ENCODE results near the gene KANSL1. TPM values are rescaled to one million over a fixed set of nuclear protein-coding genes. Genes with fewer than 3 reads are reported as not detected.
A peak's percentile ranks its signal among the peaks of the same experiment; 100 is the strongest.

KANSL1 gene
- total and polyA plus RNA-seq, 2 experiments from 2014 or later: 49.0 to 206 TPM

GRCh38 chr17:46080118-46081017, 112.9 kb downstream of the KANSL1 start:
- Mint-ChIP-seq H3K36me3 (ENCODE audit: low read depth) (peaks cover 56% of the 10 kb centered on the region), H3K4me1 (peaks cover 18% of the 10 kb centered on the region), H3K9me3 (peaks cover 22% of the 10 kb centered on the region), H3K4me3 (no peak overlapping the region), H3K27me3 (ENCODE audit: insufficient read depth, low read depth, poor library complexity) (peaks cover 13% of the 10 kb centered on the region), H3K27ac (0 out of 2 replicates have a peak overlapping the region, but pooled peaks have one; percentile 63)
- Histone ChIP-seq H3K4me3 (no peak overlapping the region), H3F3A (replicated peaks; ENCODE audit: low read depth) (no peaks in the 10 kb centered on the region), H3K27me3 (ENCODE audit: insufficient read depth) (no peaks in the 10 kb centered on the region), H3K79me2 (replicated peaks; ENCODE audit: insufficient read depth) (peaks cover 89% of the 10 kb centered on the region), H3K4me1 (ENCODE audit: insufficient read depth) (peaks cover 11% of the 10 kb centered on the region), H4K20me1 (replicated peaks; ENCODE audit: insufficient read depth) (peaks cover 15% of the 10 kb centered on the region), H3K4me2 (no peak overlapping the region), H3K36me3 (ENCODE audit: insufficient read depth) (peaks cover 8% of the 10 kb centered on the region; the same call in 1 of the 2 replicates), H2AFZ (no peak overlapping the region), H3K27ac (ENCODE audit: low read depth) (no peak overlapping the region), H3K9me2 (ENCODE audit: insufficient read depth) (no peaks in the 10 kb centered on the region)
- no peak for ATAC-seq
- DNase-seq (ENCODE audit: low spot score): no peak
- TF ChIP-seq STAT1 (IDR thresholded peaks at IDR 0.05; ENCODE audit: unreplicated experiment): no peak
- no peak for TF ChIP-seq EZH2 (IDR thresholded peaks at IDR 0.05; ENCODE audit: low read depth, unreplicated experiment)
- no peak for TF ChIP-seq NANOG (IDR thresholded peaks at IDR 0.05; ENCODE audit: borderline replicate concordance)
- no peak for TF ChIP-seq CREB1 (CRISPR knock-in tag; IDR thresholded peaks at IDR 0.05; ENCODE audit: low read depth)
- no peak for TF ChIP-seq ETS1 (IDR thresholded peaks at IDR 0.05)
- TF ChIP-seq ZNF331 (CRISPR knock-in tag; IDR thresholded peaks at IDR 0.05; ENCODE audit: low read depth): no peak
- TF ChIP-seq JUNB (IDR thresholded peaks at IDR 0.05; ENCODE audit: unreplicated experiment): no peak
- no peak for TF ChIP-seq ZNF114 (CRISPR knock-in tag; IDR thresholded peaks at IDR 0.05)
- no peak for TF ChIP-seq EZH2phosphoT487 (IDR thresholded peaks at IDR 0.05; ENCODE audit: unreplicated experiment)
- no peak for TF ChIP-seq ZNF462 (CRISPR knock-in tag; IDR thresholded peaks at IDR 0.05)
- no peak for TF ChIP-seq POLR2AphosphoS5 (IDR thresholded peaks at IDR 0.05; ENCODE audit: low read depth)
- no peak for TF ChIP-seq REST (IDR thresholded peaks at IDR 0.05; ENCODE audit: unreplicated experiment)
- TF ChIP-seq CTCF (conservative IDR thresholded peaks at IDR 0.05; ENCODE audit: low read depth in 2 of 2): no peak
